Measurements from ENCODE around the gene CCN6. TPM values are rescaled to one million over a fixed set of nuclear protein-coding genes. Genes with fewer than 3 reads are reported as not detected.

The CCN6 gene
- total and polyA plus RNA-seq, 2 donors (not counting 1 experiment from before 2014, with no cell fraction given): not detected

DNA sequence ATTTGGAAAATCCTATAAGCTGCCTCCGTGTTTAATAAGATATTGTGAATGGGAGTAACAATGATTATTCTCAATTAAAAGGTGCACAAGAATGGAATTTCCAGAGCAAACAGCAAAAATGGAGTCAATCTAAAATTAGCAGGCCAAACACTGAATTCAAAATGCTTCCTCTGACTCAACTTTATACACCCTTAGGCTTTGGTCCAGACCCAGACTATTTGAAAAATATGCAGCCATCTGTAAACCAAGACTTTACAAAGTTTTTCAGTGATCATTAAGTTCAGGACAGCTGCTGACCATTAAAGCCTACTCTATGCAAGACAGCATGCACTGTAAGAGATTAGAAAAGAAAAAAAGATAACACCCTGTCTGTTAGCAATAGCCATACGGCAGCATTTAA is 39.4 kb upstream of the CCN6 start:
- no peaks in the 10 kb centered on the region for H3K79me2 ChIP-seq (ENCODE audit: control insufficient read depth, insufficient read depth, low read length)
- ChIA-PET CTCF (no interaction called here), POLR2A (no interaction called here)
- no peak overlapping the region for H3K9ac ChIP-seq (ENCODE audit: low read length)
- H3K27ac Mint-ChIP-seq: no peak overlapping the region
- H2AFZ ChIP-seq (ENCODE audit: insufficient read depth, low read depth, low read length, poor library complexity, severe bottlenecking): no peak overlapping the region
- DNase-seq (no peak), ATAC-seq (ENCODE audit: low read depth) (no peak)
- H3K9me3 ChIP-seq (ENCODE audit: control extremely low read depth in 1 of 3, control insufficient read depth in 2 of 3, insufficient read depth in 1 of 3, low read length in 2 of 3): no peaks in the 10 kb centered on the region
- H3K27ac ChIP-seq (ENCODE audit: low read length in 2 of 2): no peak overlapping the region
- H3K36me3 ChIP-seq (replicated peaks in 1 of 2; ENCODE audit: control extremely low read depth in 1 of 2, control insufficient read depth in 1 of 2, extremely low read depth in 1 of 2, insufficient read depth in 2 of 2, low read length in 1 of 2): no peaks in the 10 kb centered on the region
- H3K4me1 Mint-ChIP-seq: no peaks in the 10 kb centered on the region
- no peaks in the 10 kb centered on the region for H4K20me1 ChIP-seq (ENCODE audit: control insufficient read depth, insufficient read depth, low read length, poor library complexity, severe bottlenecking)
- no peaks in the 10 kb centered on the region for H3K27me3 ChIP-seq (replicated peaks in 1 of 4; ENCODE audit: control extremely low read depth in 1 of 4, control insufficient read depth in 3 of 4, insufficient read depth in 4 of 4, low read length in 3 of 4)
- no peaks in the 10 kb centered on the region for H3K4me1 ChIP-seq (ENCODE audit: control insufficient read depth in 2 of 2, insufficient read depth in 2 of 2, low read length in 2 of 2)
- H3K4me3 ChIP-seq (ENCODE audit: control extremely low read depth in 1 of 5, extremely low read depth in 1 of 5, insufficient read depth in 1 of 5, low read depth in 2 of 5, low read length in 4 of 5): no peak overlapping the region
- H3K4me3 Mint-ChIP-seq: no peak overlapping the region
- no peaks in the 10 kb centered on the region for H3K9me3 Mint-ChIP-seq (ENCODE audit: insufficient read depth)
- no peaks in the 10 kb centered on the region for H3K27me3 Mint-ChIP-seq
- intact Hi-C loops (cut with micrococcal nuclease): no loop called here
- no peak overlapping the region for H3K4me2 ChIP-seq (replicated peaks; ENCODE audit: low read depth, low read length, poor library complexity, severe bottlenecking)
- no CpG with 5 or more reads among the region's 2 CpGs for WGBS (ENCODE audit: insufficient coverage)
- no peak for TF ChIP-seq EZH2 (IDR thresholded peaks at IDR 0.05; ENCODE audit: borderline replicate concordance, insufficient read depth, low read depth, low read length, poor library complexity, severe bottlenecking)
- TF ChIP-seq, protein P1, sequence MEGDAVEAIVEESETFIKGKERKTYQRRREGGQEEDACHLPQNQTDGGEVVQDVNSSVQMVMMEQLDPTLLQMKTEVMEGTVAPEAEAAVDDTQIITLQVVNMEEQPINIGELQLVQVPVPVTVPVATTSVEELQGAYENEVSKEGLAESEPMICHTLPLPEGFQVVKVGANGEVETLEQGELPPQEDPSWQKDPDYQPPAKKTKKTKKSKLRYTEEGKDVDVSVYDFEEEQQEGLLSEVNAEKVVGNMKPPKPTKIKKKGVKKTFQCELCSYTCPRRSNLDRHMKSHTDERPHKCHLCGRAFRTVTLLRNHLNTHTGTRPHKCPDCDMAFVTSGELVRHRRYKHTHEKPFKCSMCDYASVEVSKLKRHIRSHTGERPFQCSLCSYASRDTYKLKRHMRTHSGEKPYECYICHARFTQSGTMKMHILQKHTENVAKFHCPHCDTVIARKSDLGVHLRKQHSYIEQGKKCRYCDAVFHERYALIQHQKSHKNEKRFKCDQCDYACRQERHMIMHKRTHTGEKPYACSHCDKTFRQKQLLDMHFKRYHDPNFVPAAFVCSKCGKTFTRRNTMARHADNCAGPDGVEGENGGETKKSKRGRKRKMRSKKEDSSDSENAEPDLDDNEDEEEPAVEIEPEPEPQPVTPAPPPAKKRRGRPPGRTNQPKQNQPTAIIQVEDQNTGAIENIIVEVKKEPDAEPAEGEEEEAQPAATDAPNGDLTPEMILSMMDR (IDR thresholded peaks at IDR 0.05): no peak

DNA sequence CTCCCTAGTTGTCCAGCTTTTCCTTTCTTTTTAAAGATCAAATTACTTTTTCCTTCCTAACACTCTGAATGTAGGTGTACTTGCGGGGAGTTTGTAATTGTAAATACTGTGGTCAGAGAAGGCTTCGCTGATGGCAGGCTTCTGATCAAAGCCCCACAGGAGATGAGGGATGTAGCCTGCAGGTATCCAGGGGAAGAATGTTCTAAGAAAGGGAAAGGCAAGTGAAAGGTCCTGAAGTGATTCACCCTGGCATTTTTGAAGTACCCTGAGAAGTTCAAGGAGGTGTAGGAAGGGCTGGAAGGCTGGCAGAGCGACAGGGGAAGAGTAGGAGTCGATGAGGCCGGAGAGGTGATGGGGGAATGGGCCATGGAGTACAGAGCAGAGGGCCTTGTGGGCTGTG is 38.2 kb upstream of the CCN6 start:
- no peaks in the 10 kb centered on the region for H3K36me3 ChIP-seq (replicated peaks in 1 of 2; ENCODE audit: control extremely low read depth in 1 of 2, control insufficient read depth in 1 of 2, extremely low read depth in 1 of 2, insufficient read depth in 2 of 2, low read length in 1 of 2)
- H3K4me3 ChIP-seq (ENCODE audit: control extremely low read depth in 1 of 5, extremely low read depth in 1 of 5, insufficient read depth in 1 of 5, low read depth in 2 of 5, low read length in 4 of 5): no peak overlapping the region
- Mint-ChIP-seq H3K27me3 (no peaks in the 10 kb centered on the region), H3K9me3 (ENCODE audit: insufficient read depth) (no peaks in the 10 kb centered on the region), H3K4me1 (no peaks in the 10 kb centered on the region), H3K27ac (no peak overlapping the region), H3K4me3 (no peak overlapping the region)
- H3K9ac ChIP-seq (ENCODE audit: low read length): no peak overlapping the region
- DNase-seq (no peak), ATAC-seq (ENCODE audit: low read depth) (no peak)
- intact Hi-C loops (cut with micrococcal nuclease): no loop called here
- no peaks in the 10 kb centered on the region for H3K4me1 ChIP-seq (ENCODE audit: control insufficient read depth in 2 of 2, insufficient read depth in 2 of 2, low read length in 2 of 2)
- no peak overlapping the region for H3K4me2 ChIP-seq (replicated peaks; ENCODE audit: low read depth, low read length, poor library complexity, severe bottlenecking)
- CTCF ChIA-PET: interaction anchor here (0.6 to 3.5 kb wide), 4 partner anchors 13 to 813 kb away, joined by 3 to 16 read pairs (median 4); no protein-coding TSS in a partner anchor
- no peak for TF ChIP-seq EZH2 (IDR thresholded peaks at IDR 0.05; ENCODE audit: borderline replicate concordance, insufficient read depth, low read depth, low read length, poor library complexity, severe bottlenecking)
- H4K20me1 ChIP-seq (ENCODE audit: control insufficient read depth, insufficient read depth, low read length, poor library complexity, severe bottlenecking): no peaks in the 10 kb centered on the region
- no peak overlapping the region for H3K27ac ChIP-seq (ENCODE audit: low read length in 2 of 2)
- POLR2A ChIA-PET: no interaction called here
- WGBS (ENCODE audit: insufficient coverage): 98% methylated on average over 4 of the region's 5 CpGs
- no peak overlapping the region for H2AFZ ChIP-seq (ENCODE audit: insufficient read depth, low read depth, low read length, poor library complexity, severe bottlenecking)
- no peaks in the 10 kb centered on the region for H3K9me3 ChIP-seq (ENCODE audit: control extremely low read depth in 1 of 3, control insufficient read depth in 2 of 3, insufficient read depth in 1 of 3, low read length in 2 of 3)
- H3K27me3 ChIP-seq (replicated peaks in 1 of 4; ENCODE audit: control extremely low read depth in 1 of 4, control insufficient read depth in 3 of 4, insufficient read depth in 4 of 4, low read length in 3 of 4): no peaks in the 10 kb centered on the region
- H3K79me2 ChIP-seq (ENCODE audit: control insufficient read depth, insufficient read depth, low read length): no peaks in the 10 kb centered on the region
